Eye (tissue), 1 donor: ENCODE measurements around the gene PSME3.

Experiments
- DNase-seq: peaks from one replicate; pipeline ENCODE4 v3.0.0-alpha.2; 2015

PSME3 gene

GRCh38 chr17:42832934-42833766 is at the start of gene PSME3:
Gene PSME3 (plus strand): TSS chr17:42833397. CDS start chr17:42833632, 235 bp downstream.
- peak; percentile 97 for DNase-seq

DNA sequence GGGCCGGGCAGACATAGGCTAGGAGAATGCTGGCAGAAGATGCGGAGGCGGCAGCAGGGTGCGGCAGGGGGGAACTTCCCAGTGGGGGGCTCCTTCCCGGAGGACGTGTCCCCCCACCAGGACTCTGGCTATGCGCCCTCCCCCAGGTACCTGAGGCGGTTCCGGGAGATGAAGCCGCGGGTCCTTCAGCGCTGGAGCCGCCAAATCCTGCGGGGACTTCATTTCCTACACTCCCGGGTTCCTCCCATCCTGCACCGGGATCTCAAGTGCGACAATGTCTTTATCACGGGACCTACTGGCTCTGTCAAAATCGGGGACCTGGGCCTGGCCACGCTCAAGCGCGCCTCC is 49.4 kb upstream of the PSME3 start:
- no peak for DNase-seq

GRCh38 chr17:42784409-42784808 is 48.8 kb upstream of the PSME3 start:
- peak; percentile 48 for DNase-seq

DNA sequence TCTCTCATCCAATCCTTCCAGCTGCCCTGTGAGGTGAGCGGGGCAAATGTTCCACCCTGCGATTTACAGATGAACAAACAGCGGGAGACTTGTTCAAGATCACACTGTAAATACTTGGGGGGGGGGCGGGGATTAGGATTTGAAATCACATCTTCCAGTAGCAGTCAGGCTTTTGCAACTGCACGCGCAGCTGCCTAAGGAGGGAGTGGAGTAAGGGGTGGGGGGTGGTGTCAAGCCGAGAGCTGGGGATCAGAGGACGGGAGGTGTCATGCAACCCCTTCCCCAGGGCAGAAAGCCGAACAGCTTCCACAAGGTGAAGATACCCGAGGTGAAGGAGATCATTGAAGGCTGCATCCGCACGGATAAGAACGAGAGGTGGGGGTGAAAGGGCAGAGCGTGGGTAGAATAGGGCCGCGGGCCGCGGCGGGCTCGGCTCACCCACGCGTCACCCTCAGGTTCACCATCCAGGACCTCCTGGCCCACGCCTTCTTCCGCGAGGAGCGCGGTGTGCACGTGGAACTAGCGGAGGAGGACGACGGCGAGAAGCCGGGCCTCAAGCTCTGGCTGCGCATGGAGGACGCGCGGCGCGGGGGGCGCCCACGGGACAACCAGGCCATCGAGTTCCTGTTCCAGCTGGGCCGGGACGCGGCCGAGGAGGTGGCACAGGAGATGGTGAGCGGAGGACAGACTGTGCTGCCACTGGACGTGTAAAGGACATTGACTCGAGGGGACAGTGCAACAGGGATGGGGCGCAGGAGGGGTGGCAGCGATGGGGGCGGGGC is 48.2 kb upstream of the PSME3 start:
- no peak for DNase-seq

DNA sequence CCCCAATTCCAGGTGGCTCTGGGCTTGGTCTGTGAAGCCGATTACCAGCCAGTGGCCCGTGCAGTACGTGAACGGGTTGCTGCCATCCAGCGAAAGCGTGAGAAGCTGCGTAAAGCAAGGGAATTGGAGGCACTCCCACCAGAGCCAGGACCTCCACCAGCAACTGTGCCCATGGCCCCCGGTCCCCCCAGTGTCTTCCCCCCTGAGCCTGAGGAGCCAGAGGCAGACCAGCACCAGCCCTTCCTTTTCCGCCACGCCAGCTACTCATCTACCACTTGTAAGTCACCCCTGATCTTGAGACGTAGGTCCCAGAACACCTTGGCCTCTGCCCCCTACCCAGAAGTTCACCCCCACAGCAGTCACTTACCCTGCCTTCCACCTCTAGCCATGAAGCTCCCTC is 45.9 kb upstream of the PSME3 start:
- DNase-seq: no peak

- no peak for DNase-seq
Measured at GRCh38 chr17:42791948-42792347, 41.2 kb upstream of the PSME3 start.

GRCh38 chr17:42792545-42792944 is 40.7 kb upstream of the PSME3 start:
- no peak for DNase-seq

GRCh38 chr17:42795061-42795460 is 38.1 kb upstream of the PSME3 start:
- no peak for DNase-seq

GRCh38 chr17:42795465-42795864 is 37.7 kb upstream of the PSME3 start:
- no peak for DNase-seq

DNA sequence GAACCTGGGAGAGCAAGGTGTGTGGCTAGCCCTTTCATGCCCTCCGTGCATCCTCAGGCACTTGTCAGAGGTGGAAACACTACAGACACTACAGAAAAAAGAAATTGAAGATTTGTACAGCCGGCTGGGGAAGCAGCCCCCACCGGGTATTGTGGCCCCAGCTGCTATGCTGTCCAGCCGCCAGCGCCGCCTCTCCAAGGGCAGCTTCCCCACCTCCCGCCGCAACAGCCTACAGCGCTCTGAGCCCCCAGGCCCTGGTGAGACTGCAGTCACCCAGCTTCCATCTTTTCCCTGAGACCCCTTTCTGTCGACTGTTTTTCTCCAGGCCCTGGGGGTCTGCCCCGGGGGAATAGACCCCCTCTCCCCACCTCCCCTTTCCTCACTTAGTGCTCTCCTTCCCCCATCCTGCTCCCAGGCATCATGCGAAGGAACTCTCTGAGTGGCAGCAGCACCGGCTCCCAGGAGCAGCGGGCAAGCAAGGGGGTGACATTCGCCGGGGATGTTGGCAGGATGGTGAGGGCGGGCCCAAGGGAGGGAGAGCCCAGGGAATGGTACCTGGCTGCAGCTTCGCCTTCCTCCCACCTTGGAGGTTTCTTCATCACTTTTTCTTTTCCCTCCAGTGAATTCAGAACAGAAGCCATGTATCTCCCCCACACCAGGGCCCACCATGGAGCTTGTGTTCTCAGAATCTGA is 37.0 kb upstream of the PSME3 start:
- DNase-seq: no peak

- DNase-seq: no peak
Measured at GRCh38 chr17:42797067-42798007, 35.9 kb upstream of the PSME3 start.

DNA sequence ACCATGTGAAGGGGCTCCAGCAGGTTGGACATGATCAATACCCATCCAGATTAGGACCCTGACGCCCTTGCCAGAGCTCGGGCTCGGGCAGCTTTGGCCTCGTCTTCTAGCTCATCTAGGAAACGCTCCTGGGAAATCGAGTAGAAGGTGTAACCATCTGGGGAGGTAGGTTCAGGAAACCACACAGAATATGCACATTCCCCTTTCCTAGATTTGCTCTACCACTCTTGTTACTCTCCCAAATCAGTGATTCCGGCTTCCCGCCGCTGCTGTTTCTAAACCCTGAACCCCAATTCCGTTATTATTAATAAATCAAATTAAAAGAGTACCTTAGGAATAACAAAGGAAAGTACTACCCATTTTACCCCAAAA is 35.2 kb upstream of the PSME3 start:
- peak; percentile 8 for DNase-seq

- DNase-seq: peak; percentile 95
Measured at GRCh38 chr17:42798383-42799380, 34.5 kb upstream of the PSME3 start, which contains the start of the genes CNTD1 and COA3. Gene CNTD1 (plus strand): TSS chr17:42798861. CDS start chr17:42799068, 207 bp downstream. Gene COA3 (minus strand): TSS chr17:42798704. CDS start chr17:42798681, 23 bp downstream.

DNA sequence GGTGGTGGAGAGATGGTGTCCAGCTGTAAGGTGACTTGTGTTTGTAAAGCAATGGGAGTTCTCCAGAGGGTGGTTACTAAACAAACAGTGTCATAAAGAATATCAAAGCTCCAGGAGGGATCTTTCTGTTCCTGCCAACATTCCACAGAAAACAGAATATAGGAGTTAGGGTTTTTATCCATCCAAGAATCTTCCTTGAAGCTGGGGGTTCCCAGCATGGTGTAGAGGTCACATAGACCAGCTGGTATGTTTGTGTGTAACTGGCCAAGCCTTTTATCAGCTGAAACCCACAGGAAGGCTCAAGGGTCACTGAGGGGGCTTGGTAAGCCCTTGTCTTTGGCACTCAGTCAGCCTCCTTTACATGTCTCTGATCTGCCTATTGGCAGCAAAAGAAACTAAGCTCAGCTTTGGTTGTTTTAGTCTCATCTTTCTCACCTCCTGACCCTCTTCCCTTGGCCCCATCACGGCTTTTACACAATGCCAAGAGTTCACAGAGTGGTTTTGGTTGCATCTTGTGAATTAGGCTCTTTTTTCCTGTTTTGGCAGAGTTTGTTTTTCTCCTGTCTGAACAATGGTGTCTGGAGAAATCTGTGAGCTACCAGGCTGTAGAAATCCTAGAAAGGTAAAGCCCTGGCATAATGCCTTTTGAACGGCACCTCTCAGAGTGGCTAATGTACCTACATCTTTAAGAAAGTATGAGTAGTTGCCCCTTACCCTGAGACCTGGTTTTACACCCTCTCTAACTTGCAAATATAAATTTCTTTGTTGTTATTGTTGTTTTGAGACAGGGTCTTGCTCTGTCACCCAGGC is 29.9 kb upstream of the PSME3 start:
- DNase-seq: no peak

- DNase-seq: no peak
Measured at GRCh38 chr17:42804918-42805367, 28.3 kb upstream of the PSME3 start.

DNA sequence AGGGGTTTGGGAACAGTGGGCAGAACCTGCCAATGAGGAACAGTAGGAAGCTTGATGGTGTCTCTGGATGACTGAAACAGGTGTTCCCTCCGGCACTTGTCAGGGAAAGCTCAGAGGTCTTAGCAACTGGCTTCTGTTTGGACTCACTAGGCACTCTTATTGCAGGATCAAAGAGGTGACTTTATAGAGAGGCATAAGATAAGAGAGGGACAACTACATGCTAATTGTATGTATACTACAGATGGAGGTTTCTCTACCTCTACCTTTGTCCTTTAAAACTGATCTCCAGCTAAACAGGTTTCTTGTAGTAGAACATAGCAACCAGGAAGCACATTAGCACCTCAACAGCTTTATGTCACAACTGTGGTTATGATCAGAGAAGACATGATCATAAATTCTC is 26.9 kb upstream of the PSME3 start:
- no peak for DNase-seq

DNA sequence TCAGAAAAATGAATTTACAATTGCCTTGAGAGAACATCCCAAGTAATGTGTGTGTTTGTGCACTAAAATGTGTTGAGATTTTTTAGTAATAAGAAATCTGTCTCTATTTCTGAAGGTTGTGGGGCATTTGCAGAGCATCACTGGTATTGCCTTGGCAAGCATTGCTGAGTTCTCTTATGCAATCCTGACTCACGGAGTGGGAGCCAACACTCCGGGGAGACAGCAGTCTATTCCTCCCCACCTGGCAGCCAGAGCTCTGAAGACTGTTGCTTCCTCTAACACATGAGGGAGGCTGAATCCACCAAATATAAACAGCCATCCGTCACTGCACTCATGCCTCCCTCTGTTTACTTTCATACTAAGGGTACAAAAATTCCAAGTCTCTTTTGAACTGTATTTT is 23.9 kb upstream of the PSME3 start:
- no peak for DNase-seq

GRCh38 chr17:42814633-42815399 is 18.4 kb upstream of the PSME3 start:
- no peak for DNase-seq

DNA sequence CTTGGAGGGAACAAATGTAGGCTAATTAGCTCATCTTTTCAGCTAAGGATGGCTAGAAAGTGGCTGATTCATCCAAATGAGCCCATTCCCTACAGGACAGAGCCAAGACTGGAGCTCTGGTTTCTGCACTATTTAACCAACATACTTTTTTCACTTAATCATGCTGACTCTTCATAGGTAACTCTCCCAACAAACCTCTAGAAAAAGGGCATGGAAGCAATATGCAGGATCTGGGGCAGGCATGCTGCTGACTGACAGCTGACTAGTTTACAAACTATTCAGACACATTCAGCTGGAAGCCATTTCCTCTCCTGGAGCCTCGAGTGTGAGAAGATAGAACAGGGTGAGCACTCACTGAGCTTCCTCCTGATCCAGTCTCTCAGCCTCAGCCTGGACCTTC is 15.3 kb upstream of the PSME3 start:
- DNase-seq: no peak
